GM21528 (cell line): ENCODE results near the gene RAPGEF1.
A peak's percentile ranks its signal among the peaks of the same experiment; 100 is the strongest.

Experiments
- ATAC-seq: cut with Tn5 transposase; IDR thresholded peaks from one replicate; pipeline ENCODE4 v1.9.1; 2021; ENCODE audit warnings: mild to moderate bottlenecking, moderate library complexity; ENCODE audit not compliant: unreplicated experiment, low FRiP score

Gene RAPGEF1, protein sequence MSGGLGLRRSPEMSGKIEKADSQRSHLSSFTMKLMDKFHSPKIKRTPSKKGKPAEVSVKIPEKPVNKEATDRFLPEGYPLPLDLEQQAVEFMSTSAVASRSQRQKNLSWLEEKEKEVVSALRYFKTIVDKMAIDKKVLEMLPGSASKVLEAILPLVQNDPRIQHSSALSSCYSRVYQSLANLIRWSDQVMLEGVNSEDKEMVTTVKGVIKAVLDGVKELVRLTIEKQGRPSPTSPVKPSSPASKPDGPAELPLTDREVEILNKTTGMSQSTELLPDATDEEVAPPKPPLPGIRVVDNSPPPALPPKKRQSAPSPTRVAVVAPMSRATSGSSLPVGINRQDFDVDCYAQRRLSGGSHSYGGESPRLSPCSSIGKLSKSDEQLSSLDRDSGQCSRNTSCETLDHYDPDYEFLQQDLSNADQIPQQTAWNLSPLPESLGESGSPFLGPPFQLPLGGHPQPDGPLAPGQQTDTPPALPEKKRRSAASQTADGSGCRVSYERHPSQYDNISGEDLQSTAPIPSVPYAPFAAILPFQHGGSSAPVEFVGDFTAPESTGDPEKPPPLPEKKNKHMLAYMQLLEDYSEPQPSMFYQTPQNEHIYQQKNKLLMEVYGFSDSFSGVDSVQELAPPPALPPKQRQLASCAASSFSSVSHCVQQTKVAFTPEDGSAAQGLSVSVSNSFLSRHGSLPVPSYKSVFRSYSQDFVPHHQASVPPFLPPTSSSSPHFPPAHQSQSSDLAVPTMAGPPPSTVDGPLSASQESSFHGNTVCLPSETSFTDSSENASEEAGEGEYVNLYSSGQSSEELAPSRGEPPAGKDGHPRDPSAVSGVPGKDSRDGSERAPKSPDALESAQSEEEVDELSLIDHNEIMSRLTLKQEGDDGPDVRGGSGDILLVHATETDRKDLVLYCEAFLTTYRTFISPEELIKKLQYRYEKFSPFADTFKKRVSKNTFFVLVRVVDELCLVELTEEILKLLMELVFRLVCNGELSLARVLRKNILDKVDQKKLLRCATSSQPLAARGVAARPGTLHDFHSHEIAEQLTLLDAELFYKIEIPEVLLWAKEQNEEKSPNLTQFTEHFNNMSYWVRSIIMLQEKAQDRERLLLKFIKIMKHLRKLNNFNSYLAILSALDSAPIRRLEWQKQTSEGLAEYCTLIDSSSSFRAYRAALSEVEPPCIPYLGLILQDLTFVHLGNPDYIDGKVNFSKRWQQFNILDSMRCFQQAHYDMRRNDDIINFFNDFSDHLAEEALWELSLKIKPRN (N-terminal part only)

DNA sequence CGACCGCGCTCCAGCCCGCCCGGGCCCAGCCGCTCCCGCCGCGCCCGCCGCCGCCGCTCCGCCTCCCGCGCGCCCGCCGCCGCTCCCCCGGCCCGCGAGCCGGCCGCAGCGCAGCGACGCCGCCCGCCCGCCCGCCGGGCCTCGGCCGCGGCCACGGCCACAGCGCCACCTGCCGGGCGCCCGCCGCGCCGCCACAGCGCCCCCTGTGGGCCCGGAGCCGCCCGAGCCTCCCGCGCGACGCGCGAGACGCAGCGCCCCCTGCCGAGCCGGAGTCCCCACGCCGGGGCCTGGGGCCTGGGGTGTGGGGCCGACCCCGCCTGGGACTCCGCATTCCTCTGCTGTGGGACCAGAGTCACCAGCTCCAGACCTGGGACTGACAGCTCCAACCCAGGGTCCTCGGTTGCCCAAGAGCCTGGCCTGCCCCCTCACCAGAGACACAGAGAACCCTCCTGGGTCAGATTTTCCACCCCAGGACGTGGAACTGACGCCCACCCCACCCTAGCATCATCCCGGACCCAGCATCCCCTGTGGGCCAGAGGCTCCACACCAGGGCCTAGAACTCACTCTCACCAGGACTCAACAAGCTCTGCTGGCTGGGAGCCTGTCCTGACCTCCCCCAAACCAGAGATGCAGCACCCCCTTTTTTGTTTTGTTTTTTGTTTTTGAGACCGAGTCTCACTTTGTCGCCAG, at the start of gene RAPGEF1:
Gene RAPGEF1 (minus strand): TSS at position 118 of the 690 bp plus-strand sequence. CDS start 246 bp downstream, outside the sequence.
- peak; percentile 43 for ATAC-seq

DNA sequence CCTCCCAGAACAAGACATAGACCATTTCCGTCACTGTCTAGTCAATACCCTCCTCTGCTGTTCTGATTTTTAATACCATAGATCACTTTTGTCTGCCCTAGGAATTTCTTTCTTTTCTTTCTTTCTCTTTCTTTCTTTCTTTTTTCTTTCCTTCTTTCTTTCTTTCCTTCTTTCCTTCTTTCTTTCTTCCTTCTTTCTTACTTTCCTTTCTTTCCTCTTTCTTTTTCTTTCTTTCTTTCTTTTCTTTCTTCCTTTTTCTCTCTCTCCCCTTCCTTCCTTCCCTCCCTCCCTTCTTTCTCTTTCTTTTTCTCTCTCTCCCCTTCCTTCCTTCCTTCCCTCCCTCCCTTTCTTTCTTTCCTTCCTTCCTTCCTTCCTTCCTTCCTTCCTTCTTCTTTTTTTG, 49.0 kb upstream of the RAPGEF1 start:
- ATAC-seq, result no peak

DNA sequence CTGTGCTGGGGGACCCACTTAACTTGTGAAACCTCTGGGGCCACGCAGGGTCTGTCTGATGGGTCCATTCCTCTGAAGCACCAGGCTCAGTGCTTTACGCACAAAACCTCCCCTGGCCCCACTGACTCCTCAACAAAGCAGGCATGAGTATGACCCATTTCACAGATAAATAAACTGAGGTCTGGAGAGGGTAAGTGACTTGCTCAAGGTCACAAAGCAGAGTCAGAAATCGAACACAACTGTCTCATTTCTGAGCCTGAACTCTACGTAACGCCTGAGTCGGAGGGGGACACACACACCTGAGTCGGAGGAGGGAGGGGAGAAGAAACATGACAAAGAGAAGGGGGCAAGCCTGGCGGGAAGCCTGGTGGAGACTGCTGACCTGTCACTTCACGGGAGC, 48.0 kb upstream of the RAPGEF1 start:
- no peak for ATAC-seq

DNA sequence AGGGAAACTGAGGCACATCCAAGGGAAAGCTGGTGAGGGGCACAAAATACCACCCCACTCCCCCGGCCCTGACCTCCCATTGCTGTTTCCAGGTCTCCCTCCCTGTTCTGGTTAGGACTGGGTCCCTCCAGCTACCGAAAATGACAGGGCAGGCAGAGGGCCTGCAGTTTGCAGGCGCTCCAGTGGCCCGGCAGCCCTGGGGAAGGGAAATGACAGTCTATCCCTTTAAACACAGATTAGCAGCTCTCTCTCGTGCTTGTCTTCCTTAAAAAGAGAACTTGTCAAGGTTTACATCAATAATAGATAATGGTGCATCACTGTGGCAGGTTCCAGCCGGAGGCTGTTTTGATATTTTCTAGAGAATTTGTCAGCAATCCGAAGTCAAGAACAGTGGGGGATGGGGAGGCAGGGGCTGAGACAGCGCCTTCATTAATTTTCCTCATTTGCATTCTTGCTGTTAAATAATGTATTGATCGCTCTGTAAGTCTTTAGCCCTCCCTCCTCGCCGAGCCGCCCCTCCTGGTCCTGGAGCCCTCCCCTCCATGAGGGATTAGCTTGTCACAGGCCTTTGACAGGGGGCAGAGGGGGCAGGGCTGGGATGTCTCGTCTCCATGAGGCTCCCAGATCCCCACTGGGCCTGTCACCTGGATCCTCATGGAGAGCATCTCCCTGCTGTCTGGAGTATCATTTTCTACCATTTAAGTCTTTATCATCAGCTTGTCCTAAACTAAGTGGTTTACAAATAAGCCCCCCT, 45.0 kb upstream of the RAPGEF1 start:
- no peak for ATAC-seq

DNA sequence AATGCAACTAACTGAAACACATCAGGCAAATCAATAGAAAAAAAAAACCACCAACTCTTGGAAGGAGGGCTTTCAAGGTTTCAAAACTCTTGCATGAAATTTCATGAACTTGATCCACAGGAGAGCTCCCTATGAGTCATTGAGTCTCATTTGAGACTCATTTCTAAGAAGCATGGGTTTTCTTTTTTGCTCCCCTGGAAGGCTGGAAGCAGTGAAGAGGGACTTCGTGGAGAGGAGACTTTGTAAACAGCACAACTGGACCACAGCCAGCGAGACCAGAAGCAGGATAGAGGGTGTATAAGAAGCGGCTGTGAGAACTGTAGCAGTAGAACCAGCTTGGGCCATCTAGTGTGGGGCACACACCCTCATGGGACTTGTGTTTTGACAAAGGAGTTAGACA, 41.2 kb upstream of the RAPGEF1 start:
- ATAC-seq, result no peak

DNA sequence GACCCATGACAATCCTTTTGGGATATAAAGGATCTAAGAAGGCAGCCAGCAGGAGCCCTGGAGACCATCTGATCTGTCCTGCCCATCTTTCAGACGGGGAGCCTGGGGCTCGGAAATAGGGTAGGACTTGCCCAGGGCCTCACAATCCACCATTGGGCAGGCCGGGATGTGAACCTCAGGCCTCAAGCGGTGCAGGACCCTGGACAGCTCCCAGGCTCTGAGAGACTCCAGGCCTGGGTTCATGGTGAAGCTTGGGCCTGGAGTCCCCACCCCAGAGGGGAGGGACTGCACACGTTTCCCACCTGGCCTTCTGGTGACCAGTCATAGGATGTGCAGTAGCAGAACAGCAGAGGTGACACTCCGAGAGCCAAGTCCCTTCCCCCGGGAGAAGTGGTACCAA, 36.6 kb upstream of the RAPGEF1 start:
- no peak for ATAC-seq

DNA sequence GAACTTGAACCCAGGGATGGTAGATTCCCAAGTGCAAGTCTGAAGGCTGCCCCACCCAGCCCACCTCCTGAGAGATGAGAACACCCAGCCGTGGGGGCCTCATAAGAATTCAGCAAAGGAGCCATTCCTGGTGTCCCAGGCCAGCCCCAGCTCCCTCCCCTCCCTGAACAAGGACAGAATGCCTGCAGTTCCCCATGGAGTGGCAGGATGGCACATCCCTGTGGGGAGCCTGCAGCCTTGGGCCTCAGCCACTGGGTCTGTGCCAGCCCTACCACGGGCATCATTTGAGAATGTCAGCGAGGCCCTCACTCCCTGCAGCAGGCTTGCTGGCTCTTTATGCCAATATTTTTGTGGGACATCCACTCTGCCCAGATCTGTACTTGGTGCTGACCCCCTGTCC, 36.2 kb upstream of the RAPGEF1 start:
- ATAC-seq, result no peak

DNA sequence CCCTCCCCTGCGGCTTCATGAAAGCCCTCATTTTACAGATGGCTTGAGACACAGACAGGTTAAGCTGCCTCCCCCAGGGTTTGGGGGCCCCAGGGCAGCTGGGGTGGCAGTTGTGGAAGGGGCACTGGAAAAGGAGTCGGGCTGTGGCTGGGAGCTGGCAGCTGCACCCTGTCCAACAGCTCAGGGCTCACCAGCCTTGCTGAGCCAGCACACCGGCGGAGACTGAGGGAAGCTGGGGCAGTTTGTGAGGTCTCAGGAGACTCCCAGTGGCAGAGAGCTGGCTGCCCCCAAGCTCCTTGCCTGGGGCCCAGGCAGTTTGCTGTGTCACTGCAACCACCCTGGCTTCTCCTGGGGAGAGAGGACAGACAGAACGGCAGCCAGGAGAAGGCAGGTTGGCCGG, 34.8 kb upstream of the RAPGEF1 start:
- ATAC-seq, result no peak

DNA sequence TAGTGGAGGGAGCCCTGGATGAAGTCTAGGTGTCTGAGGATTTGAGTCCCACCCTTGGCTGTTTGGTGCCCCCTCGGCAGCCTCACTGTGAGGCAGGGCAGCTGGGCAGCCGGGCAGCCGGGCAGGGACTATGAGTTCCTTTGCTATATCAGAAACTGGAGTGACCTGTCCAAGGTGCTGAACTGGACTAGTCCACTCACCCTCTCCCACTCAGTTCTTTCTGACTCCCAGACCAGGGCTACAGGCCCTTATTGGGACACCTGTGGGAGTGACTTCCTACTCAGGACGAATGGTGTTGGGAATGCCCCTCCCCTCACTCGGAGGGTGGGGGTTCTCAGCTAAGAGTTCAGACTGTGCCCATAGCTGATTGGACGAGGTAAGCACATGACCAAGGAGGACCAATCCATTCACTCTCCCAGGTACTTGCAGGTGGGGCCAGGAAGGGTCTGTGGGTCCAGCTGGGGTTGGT, 34.1 kb upstream of the RAPGEF1 start:
- ATAC-seq, result no peak

DNA sequence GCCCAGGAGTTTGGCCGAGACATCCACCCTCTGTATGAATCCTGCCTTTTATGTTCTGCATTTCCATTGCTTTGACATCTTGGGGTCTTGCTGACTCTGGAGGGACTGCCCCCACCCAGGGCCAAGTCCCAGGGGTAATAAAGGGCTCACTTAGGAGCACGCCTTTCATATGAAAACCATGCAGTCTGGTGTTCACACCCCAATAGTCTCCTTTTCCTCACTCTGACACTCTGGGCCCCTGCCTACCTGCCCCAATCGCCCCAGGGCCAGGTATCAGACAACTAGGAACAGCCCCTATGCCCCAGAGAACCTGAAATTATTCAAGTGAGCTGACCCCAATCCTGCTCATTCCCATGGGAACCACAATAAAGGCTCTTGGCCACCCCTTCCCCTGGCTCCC, 33.1 kb upstream of the RAPGEF1 start:
- ATAC-seq, result no peak

DNA sequence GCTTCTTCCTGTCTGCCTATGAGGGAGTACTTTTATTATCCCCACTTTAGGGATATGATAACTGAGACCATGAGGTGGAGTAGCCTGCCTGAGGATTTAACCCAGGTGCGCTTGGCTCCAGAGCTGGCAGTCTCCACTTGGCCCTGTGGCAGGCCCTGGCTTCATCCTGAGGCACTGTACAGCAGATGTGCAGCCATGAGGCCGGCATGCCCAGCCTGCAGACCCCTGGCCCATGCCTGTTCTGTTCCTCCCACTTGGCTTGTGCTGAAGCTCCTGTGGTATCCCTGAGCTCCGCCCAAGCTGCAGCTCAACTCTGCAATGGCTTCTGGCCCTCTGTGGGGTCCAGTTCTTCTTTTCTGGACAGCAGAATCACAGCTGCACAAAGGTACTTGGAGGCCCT, 31.8 kb upstream of the RAPGEF1 start:
- ATAC-seq, result no peak

DNA sequence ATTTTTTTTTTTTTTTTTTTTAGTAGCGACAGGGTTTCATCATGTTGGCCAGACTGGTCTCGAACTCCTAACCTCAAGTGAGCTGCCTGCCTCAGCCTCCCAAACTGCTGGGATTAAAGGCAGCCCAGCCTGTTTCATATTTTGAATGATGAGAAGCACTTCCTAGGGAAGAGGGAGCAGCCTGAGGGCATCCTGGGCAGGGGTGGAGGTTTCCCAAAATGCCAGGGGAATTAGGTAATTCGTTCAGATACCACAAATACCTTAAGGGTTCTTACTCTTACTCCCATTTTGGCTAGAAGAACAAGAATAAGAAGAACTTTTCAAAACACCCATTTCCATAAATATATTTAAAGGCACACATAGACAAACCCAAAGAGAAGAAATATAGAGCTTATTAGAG, 29.5 kb upstream of the RAPGEF1 start:
- ATAC-seq, result no peak

DNA sequence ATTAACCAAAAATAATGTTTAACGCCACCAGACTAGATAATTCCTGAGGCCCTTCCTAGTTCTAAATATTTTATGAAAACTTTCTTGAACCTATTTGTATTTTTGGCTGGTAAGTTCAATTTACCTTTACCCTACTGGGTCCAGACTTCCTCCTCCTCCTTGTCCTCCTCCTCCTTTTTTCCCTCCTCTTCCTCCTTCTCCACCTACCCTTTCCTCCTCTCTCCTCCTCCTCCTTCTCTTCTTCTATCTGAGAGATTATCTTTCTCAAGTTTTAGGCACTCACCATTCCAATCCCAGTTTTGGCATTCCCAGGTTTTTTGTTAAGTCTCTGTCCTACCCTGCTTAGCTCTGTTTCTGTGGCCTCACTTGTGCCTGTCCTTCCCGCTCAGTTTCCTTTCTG, 24.7 kb upstream of the RAPGEF1 start:
- no peak for ATAC-seq

DNA sequence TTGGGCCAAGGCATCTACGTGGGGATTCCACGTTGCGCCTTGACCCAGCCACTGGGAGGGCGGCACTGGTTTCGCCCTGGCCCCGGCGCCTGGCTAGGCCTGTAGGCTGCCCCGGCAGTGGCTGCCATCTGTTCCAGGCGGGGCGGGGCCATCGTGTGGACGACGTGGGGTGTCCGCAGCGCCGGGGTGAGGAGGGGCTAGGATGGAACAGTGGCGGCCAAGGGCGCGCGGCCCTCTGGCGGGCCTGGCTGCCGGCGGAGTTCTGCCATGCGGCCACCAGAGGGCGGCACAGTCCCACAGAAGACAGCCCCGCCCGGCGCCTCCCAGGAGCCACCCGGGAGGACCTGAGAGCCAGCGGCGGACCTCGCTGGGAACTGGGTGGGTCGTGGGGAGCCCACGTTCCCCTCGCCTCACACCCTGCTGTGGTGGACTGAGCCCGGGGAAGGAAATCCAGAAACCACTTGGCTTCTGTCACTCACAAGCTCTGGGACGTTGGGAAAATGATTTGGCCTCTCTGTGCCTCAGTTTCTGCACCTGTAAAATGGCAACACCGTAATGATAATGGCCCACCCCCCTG, 22.6 kb upstream of the RAPGEF1 start:
- ATAC-seq, result no peak

DNA sequence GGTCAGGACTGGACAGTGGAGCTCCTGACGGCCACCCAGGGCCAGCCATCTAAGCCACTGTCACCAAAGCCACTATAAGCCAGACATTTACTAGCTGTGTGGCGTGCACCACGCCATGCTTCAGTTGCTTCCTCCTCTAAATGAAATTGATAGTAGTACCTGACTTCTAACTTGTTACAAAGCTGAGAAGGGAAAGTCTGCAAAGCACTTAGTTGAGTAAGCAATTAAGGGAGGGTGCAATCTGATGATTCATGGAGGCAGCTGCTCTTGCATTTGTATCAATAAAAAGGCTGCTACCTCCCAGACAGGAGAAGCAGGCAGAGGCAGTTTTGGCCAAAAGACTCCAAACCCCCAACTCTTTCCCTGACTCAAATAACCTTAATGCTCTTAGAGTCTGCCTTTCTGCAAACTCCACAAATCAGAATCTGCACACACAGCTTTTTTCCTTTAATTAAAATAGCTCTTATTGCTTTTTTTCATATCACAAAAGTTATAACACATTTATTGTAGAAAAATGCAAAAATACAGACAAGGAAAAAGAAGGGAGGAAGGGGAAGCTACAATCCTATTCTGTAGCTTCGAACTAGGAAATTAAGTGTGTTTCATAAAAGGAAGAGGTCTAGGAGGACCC, 19.3 kb upstream of the RAPGEF1 start:
- ATAC-seq, result no peak

DNA sequence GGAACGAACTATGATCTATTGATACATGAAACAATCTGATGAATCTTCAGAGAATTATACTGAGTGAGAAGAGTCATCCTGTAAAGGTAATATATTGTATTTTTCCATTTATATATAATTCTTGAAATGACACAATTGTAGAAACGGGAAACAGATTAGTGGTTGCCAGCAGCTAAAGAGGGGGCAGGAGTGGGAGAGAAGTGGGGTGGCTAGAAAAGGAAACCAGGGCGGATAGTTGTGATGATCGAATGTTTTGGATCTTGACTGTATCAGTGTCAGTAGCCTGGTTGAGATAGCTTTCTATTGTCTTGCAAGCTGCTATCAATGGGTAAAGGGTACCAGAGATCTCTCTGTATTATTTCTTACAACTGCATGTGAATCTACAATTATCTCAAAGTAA, 17.7 kb upstream of the RAPGEF1 start:
- ATAC-seq, result no peak

DNA sequence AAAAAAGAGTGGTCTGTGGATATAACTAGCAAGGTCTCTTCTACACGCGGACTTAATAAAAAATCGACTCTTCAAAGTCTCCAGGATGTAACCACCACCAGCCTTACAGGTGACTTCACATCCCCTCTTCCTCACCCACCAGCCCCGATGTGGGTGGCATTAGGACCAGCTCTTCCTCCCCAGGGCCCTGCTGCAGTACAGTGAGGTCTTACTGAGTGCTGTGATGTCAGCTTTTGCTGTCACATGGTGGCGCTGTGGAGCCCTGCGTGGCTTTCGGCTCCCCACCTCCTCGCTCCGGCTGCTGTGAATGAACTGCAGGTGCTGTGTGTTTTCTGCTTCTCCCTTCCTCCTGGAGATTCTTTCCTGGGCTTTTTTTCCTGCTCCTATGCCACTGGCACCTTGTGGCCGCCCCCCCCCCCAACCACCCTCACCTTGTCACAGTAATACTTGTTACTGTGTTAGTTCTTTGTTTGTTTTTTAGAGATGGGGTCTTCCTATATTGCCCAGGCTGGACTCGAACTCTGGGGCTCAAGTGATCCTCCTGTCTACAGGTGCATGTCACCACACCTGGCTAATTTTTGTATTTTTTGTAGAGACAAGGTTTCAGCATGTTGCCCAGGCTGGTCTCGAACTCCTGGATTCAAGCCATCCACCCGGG, 15.8 kb upstream of the RAPGEF1 start:
- ATAC-seq, result no peak

DNA sequence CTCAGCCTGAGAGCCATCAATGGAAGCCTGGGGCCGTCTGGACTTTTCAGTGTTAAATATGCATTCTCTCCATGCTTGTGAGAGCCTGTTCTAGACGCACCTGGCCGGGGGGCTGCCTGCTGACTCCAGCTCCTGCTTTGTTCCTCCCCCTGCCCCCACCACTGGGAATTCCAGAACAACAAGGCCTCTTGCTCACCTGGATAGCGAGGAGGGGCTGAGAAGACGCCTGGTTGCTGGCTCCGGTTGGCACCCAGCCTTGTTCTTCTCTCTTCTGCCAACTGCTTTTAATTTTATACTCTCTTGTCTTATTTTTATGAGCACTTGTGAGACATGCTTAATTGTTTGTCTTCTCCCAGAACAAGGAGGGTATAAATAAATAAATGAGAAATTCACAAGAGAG, 15.0 kb upstream of the RAPGEF1 start:
- ATAC-seq, result no peak
